Neuronal stem cell (in vitro differentiated cells): ENCODE measurements around the gene WWC2.

Experiments
- DNase-seq: peaks from one replicate; pipeline ENCODE4 v3.0.0-alpha.2; 2013; ENCODE audit warnings: low spot score
- H2AFZ ChIP-seq: one replicate; pipeline ENCODE4 v1.6.1; 2013; ENCODE audit warnings: mild to moderate bottlenecking, low read length, inconsistent platforms
- H2AK5ac ChIP-seq: 2 replicates; pipeline ENCODE4 v1.6.1; 2013; ENCODE audit warnings: low read depth, mild to moderate bottlenecking, inconsistent platforms, low read length, moderate library complexity, mixed read lengths
- H2BK120ac ChIP-seq: 2 replicates; pipeline ENCODE4 v1.6.1; 2013; ENCODE audit warnings: low read depth, mild to moderate bottlenecking, inconsistent platforms, low read length, moderate library complexity, mixed read lengths
- H2BK12ac ChIP-seq: one replicate; pipeline ENCODE4 v1.6.1; 2013; ENCODE audit warnings: low read length, inconsistent platforms
- H2BK15ac ChIP-seq: 2 replicates; pipeline ENCODE4 v1.6.1; 2013; ENCODE audit warnings: mild to moderate bottlenecking, low read length, inconsistent platforms, mixed read lengths
- H2BK5ac ChIP-seq: one replicate; pipeline ENCODE4 v1.6.1; 2013; ENCODE audit warnings: inconsistent platforms, mild to moderate bottlenecking, low read length, moderate library complexity
- H3K14ac ChIP-seq: one replicate; pipeline ENCODE4 v1.6.1; 2013; ENCODE audit warnings: low read length, inconsistent platforms
- H3K18ac ChIP-seq: 2 replicates; pipeline ENCODE4 v1.6.1; 2013; ENCODE audit warnings: low read length, inconsistent platforms
- H3K23ac ChIP-seq: 2 replicates; pipeline ENCODE4 v1.6.1; 2013; ENCODE audit warnings: low read depth, mild to moderate bottlenecking, mixed read lengths, low read length, inconsistent platforms; ENCODE audit not compliant: poor library complexity
- H3K27ac ChIP-seq: replicated peaks from 3 replicates; pipeline ENCODE4 v1.5.1; 2013; ENCODE audit warnings: low read length, inconsistent platforms
- H3K27me3 ChIP-seq, 3 experiments: 2 replicates each; pipeline ENCODE4 v1.6.1; 2013; ENCODE audit warnings: low read length in 3 of 3, mild to moderate bottlenecking in 2 of 3, inconsistent platforms in 1 of 3, low read depth in 1 of 3, mixed read lengths in 1 of 3, moderate library complexity in 1 of 3; ENCODE audit not compliant: control insufficient read depth in 3 of 3, insufficient read depth in 3 of 3
- H3K36me3 ChIP-seq, 2 donors: replicated peaks in 1 of 2; 2 replicates each; pipeline ENCODE4 v1.6.1; 2013; ENCODE audit warnings: low read length in 2 of 2; ENCODE audit not compliant: control insufficient read depth in 2 of 2, insufficient read depth in 2 of 2
- H3K4ac ChIP-seq: 2 replicates; pipeline ENCODE4 v1.6.1; 2013; ENCODE audit warnings: inconsistent platforms, mild to moderate bottlenecking, low read length, moderate library complexity
- H3K4me1 ChIP-seq, 2 donors: 1 replicate in 1 of 2; 2 replicates in 1 of 2; pipeline ENCODE4 v1.6.1; 2013; ENCODE audit warnings: low read length in 2 of 2, low read depth in 1 of 2; ENCODE audit not compliant: control insufficient read depth in 2 of 2, insufficient read depth in 1 of 2
- H3K4me2 ChIP-seq: one replicate; pipeline ENCODE4 v1.6.1; 2013; ENCODE audit warnings: mild to moderate bottlenecking, low read length, inconsistent platforms; ENCODE audit not compliant: insufficient read depth, poor library complexity, severe bottlenecking
- H3K4me3 ChIP-seq, 2 donors: 2 replicates each; pipeline ENCODE4 v1.5.1; 2013; ENCODE audit warnings: low read length in 2 of 2, mild to moderate bottlenecking in 2 of 2, inconsistent platforms in 1 of 2, moderate library complexity in 1 of 2
- H3K79me1 ChIP-seq: one replicate; pipeline ENCODE4 v1.6.1; 2013; ENCODE audit warnings: low read depth, mild to moderate bottlenecking, inconsistent platforms, low read length, moderate library complexity
- H3K9ac ChIP-seq: one replicate; pipeline ENCODE4 v1.6.1; 2013; ENCODE audit warnings: mild to moderate bottlenecking, low read depth, low read length, inconsistent platforms; ENCODE audit not compliant: poor library complexity
- H3K9me3 ChIP-seq, 2 donors: replicated peaks in 1 of 2; 2 replicates each; pipeline versions ENCODE3 to v1.6.1; 2013; ENCODE audit warnings: low read length in 2 of 2, mild to moderate bottlenecking in 2 of 2, inconsistent platforms in 1 of 2, low read depth in 1 of 2, mixed read lengths in 1 of 2, moderate library complexity in 1 of 2; ENCODE audit not compliant: control insufficient read depth in 2 of 2, insufficient read depth in 1 of 2
- H4K8ac ChIP-seq: one replicate; pipeline ENCODE4 v1.6.1; 2013; ENCODE audit warnings: low read depth, mild to moderate bottlenecking, inconsistent platforms, low read length, moderate library complexity
- H4K91ac ChIP-seq: one replicate; pipeline ENCODE4 v1.6.1; 2013; ENCODE audit warnings: low read length, low read depth, mild to moderate bottlenecking, inconsistent platforms; ENCODE audit not compliant: poor library complexity
- WGBS, 2 donors: extraction: QIAGEN DNeasy Blood & Tissue Kit; methylation state at CpG; one replicate each; pipeline ENCODE4 v1.1.7; 2013; ENCODE audit warnings: missing lambda C conversion rate in 2 of 2, mixed read lengths in 1 of 2; ENCODE audit not compliant: insufficient read length in 2 of 2, insufficient replicate concordance in 1 of 2; ENCODE audit errors: extremely low coverage in 2 of 2; 5-methylcytosine and 5-hydroxymethylcytosine counted together

Gene WWC2

GRCh38 chr4:183211533-183211932 lies 112.5 kb downstream of the WWC2 start:
- Histone ChIP-seq H3K9me3 (no peaks in the 10 kb centered on the region), H3K23ac (no peak overlapping the region), H2AFZ (no peak overlapping the region), H3K14ac (no peak overlapping the region), H2BK15ac (no peak overlapping the region), H2BK120ac (no peak overlapping the region), H2AK5ac (no peak overlapping the region), H3K36me3 (peaks cover 3 to 29% of the 10 kb centered on the region in 2 donors), H3K79me1 (no peaks in the 10 kb centered on the region), H3K4me1 (peaks cover 0 to 1% of the 10 kb centered on the region in 2 donors), H2BK5ac (no peak overlapping the region), H3K27me3 (no peaks in the 10 kb centered on the region), H3K4me3 (no peak overlapping the region), H3K4ac (no peak overlapping the region), H4K8ac (no peak overlapping the region), H3K27ac (no peak overlapping the region), H4K91ac (no peak overlapping the region), H2BK12ac (no peak overlapping the region), H3K18ac (no peak overlapping the region), H3K9ac (no peak overlapping the region), H3K4me2 (no peak overlapping the region)
- DNase-seq = no peak
- no CpG with 5 or more reads among the region's 8 CpGs for WGBS, 2 donors

DNA sequence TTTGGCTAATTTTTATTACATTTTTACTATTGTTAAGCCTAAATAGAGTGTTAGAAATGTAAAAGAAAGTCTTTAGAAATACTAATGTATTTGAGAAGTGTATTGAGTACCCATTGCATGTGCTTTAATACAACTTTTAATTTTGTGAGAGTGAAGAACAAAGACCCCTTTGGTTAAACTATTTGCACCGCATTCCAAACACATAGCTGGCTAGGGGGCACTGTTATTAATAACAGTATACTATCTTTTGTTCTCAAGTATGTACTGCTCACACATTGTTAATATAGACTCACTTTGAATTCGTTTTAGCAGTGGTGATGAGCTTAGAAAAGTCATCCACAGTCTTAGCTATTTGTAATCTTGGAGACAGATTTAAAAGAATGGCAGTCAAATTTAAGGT lies 114.9 kb downstream of the WWC2 start:
- Histone ChIP-seq H3K14ac (no peak overlapping the region), H3K36me3 (peaks cover 5 to 20% of the 10 kb centered on the region in 2 donors), H3K9me3 (no peaks in the 10 kb centered on the region), H3K27ac (no peak overlapping the region), H3K4ac (no peak overlapping the region), H3K79me1 (no peaks in the 10 kb centered on the region), H3K4me1 (no peaks in the 10 kb centered on the region), H2BK15ac (no peak overlapping the region), H3K4me2 (no peak overlapping the region), H2AK5ac (no peak overlapping the region), H2AFZ (no peak overlapping the region), H3K18ac (no peak overlapping the region), H3K4me3 (no peak overlapping the region), H4K91ac (no peak overlapping the region), H3K27me3 (no peaks in the 10 kb centered on the region), H2BK5ac (no peak overlapping the region), H2BK120ac (no peak overlapping the region), H4K8ac (no peak overlapping the region), H3K9ac (no peak overlapping the region), H3K23ac (no peak overlapping the region), H2BK12ac (no peak overlapping the region)
- DNase-seq = no peak
- WGBS, 2 donors = no CpG with 5 or more reads among the region's 2 CpGs

GRCh38 chr4:183214912-183215488 lies 115.9 kb downstream of the WWC2 start:
- H3K4me1 ChIP-seq = no peaks in the 10 kb centered on the region
- H2BK15ac ChIP-seq = no peak overlapping the region
- WGBS, 2 donors = no CpG with 5 or more reads among the region's 4 CpGs
- no peak overlapping the region for H3K4me3 ChIP-seq
- H3K9ac ChIP-seq = no peak overlapping the region
- H3K18ac ChIP-seq = no peak overlapping the region
- DNase-seq = no peak
- no peak overlapping the region for H2BK12ac ChIP-seq
- no peak overlapping the region for H3K27ac ChIP-seq
- H3K4me2 ChIP-seq = no peak overlapping the region
- H2AK5ac ChIP-seq = no peak overlapping the region
- no peak overlapping the region for H3K23ac ChIP-seq
- no peak overlapping the region for H2AFZ ChIP-seq
- H3K79me1 ChIP-seq = no peaks in the 10 kb centered on the region
- peaks cover 5 to 10% of the 10 kb centered on the region in 2 donors for H3K36me3 ChIP-seq
- H3K27me3 ChIP-seq = no peaks in the 10 kb centered on the region
- H2BK120ac ChIP-seq = no peak overlapping the region
- H3K14ac ChIP-seq = no peak overlapping the region
- no peak overlapping the region for H4K8ac ChIP-seq
- no peak overlapping the region for H2BK5ac ChIP-seq
- H3K9me3 ChIP-seq = no peaks in the 10 kb centered on the region
- H3K4ac ChIP-seq = no peak overlapping the region
- no peak overlapping the region for H4K91ac ChIP-seq

GRCh38 chr4:183220236-183220635 lies 121.2 kb downstream of the WWC2 start:
- H3K14ac ChIP-seq = no peak overlapping the region
- no peak overlapping the region for H3K4me3 ChIP-seq
- no peak overlapping the region for H2BK12ac ChIP-seq
- no peak overlapping the region for H4K91ac ChIP-seq
- H2AFZ ChIP-seq = no peak overlapping the region
- no peak overlapping the region for H2BK5ac ChIP-seq
- H2BK120ac ChIP-seq = no peak overlapping the region
- H3K23ac ChIP-seq = no peak overlapping the region
- H3K36me3 ChIP-seq = peaks cover 0 to 2% of the 10 kb centered on the region in 2 donors
- no peaks in the 10 kb centered on the region for H3K9me3 ChIP-seq
- no peak overlapping the region for H3K18ac ChIP-seq
- no peaks in the 10 kb centered on the region for H3K79me1 ChIP-seq
- H4K8ac ChIP-seq = no peak overlapping the region
- H3K4me1 ChIP-seq = no peaks in the 10 kb centered on the region
- no peak overlapping the region for H3K4ac ChIP-seq
- WGBS, 2 donors = no CpG with 5 or more reads among the region's 4 CpGs
- H3K4me2 ChIP-seq = no peak overlapping the region
- no peak for DNase-seq
- no peaks in the 10 kb centered on the region for H3K27me3 ChIP-seq
- H2AK5ac ChIP-seq = no peak overlapping the region
- no peak overlapping the region for H2BK15ac ChIP-seq
- no peak overlapping the region for H3K27ac ChIP-seq
- H3K9ac ChIP-seq = no peak overlapping the region
